DMS 273 (cell line): ENCODE measurements around the gene RAPGEF4.

Experiments
- DNase-seq: peaks from one replicate; lab custom pipeline; 2025; ENCODE audit not compliant: unreplicated experiment; lab: John Stamatoyannopoulos, UW

The RAPGEF4 gene

GRCh38 chr2:172930871-172931255, 195.2 kb downstream of the RAPGEF4 start:
- no peak for DNase-seq

- peak; percentile 60 for DNase-seq
Observed at GRCh38 chr2:172931256-172931894, 195.7 kb downstream of the RAPGEF4 start.

GRCh38 chr2:172931918-172932520, 196.4 kb downstream of the RAPGEF4 start:
- DNase-seq: peak; percentile 81

GRCh38 chr2:172937884-172938712, 202.5 kb downstream of the RAPGEF4 start:
- peak; percentile 76 for DNase-seq

- DNase-seq: peak; percentile 8
Observed at GRCh38 chr2:172938713-172939375, 203.2 kb downstream of the RAPGEF4 start.

- no peak for DNase-seq
Observed at GRCh38 chr2:172943539-172943938, 207.9 kb downstream of the RAPGEF4 start.

- DNase-seq: peak; percentile 14
Observed at GRCh38 chr2:172944022-172944793, 208.6 kb downstream of the RAPGEF4 start.

GRCh38 chr2:172944794-172945509, 209.3 kb downstream of the RAPGEF4 start:
- DNase-seq: no peak

GRCh38 chr2:172945510-172945850, 209.8 kb downstream of the RAPGEF4 start:
- no peak for DNase-seq

- DNase-seq: no peak
Observed at GRCh38 chr2:172947461-172948153, 212.0 kb downstream of the RAPGEF4 start.

- no peak for DNase-seq
Observed at GRCh38 chr2:172949522-172949921, 213.9 kb downstream of the RAPGEF4 start.

- DNase-seq: no peak
Observed at GRCh38 chr2:172950565-172950964, 214.9 kb downstream of the RAPGEF4 start.

GRCh38 chr2:172951554-172951953, 215.9 kb downstream of the RAPGEF4 start:
- DNase-seq: no peak

GRCh38 chr2:172953411-172953810, 217.8 kb downstream of the RAPGEF4 start:
- no peak for DNase-seq

GRCh38 chr2:172953970-172954852, 218.6 kb downstream of the RAPGEF4 start:
- DNase-seq: no peak

GRCh38 chr2:172955587-172955986, 219.9 kb downstream of the RAPGEF4 start:
- DNase-seq: no peak

GRCh38 chr2:172957734-172958133, 222.1 kb downstream of the RAPGEF4 start:
- no peak for DNase-seq

GRCh38 chr2:172962082-172962481, 226.4 kb downstream of the RAPGEF4 start:
- DNase-seq: no peak

GRCh38 chr2:172962824-172963223, 227.2 kb downstream of the RAPGEF4 start:
- no peak for DNase-seq
